Right lobe of liver (tissue), 6 donors: Measurements from ENCODE around the gene PDK1. TPM values are rescaled to one million over a fixed set of nuclear protein-coding genes. Genes with fewer than 3 reads are reported as not detected.
"Not testable (repeated sequence)": the region's sequence is repeated elsewhere in the genome, so short reads cannot be mapped to it uniquely, and the experiment has no call there.

ENCODE experiments used
- ATAC-seq, 4 donors: fragments of 200-7000 bp; cut with Tn5 transposase; one replicate each; pipeline ENCODE4 v1.9.1; 2020; ENCODE audit warnings: mild to moderate bottlenecking in 4 of 4, moderate library complexity in 4 of 4
- DNase-seq, 3 donors: peaks; one replicate each; pipeline ENCODE4 v3.0.0-alpha.2; 2020
- H3K27ac ChIP-seq, 3 donors: fragments of 200-600 bp; one replicate each; pipeline ENCODE4 v1.8.0; 2022
- H3K27me3 ChIP-seq, 2 donors: fragments of 200-600 bp; one replicate each; pipeline ENCODE4 v1.8.0; 2022
- H3K36me3 ChIP-seq, 4 donors: fragments of 200-600 bp; sonication (generic) in 1 of 4; one replicate each; pipeline versions ENCODE4 v1.5.1 to v1.8.0; 2017 to 2022; ENCODE audit warnings: control low read depth in 1 of 4
- H3K4me1 ChIP-seq, 4 donors: fragments of 200-600 bp; sonication (generic) in 1 of 4; one replicate each; pipeline versions ENCODE4 v1.5.1 to v1.8.0; 2017 to 2022; ENCODE audit warnings: control low read depth in 1 of 4
- H3K4me3 ChIP-seq, 3 donors: fragments of 200-600 bp; one replicate each; pipeline ENCODE4 v1.8.0; 2022
- H3K9me3 ChIP-seq, 4 donors: fragments of 200-600 bp; sonication (generic) in 1 of 4; one replicate each; pipeline versions ENCODE4 v1.5.1 to v1.8.0; 2017 to 2022; ENCODE audit warnings: control low read depth in 1 of 4
- CTCF ChIP-seq, 4 donors: fragments of 200-600 bp in 3 of 4; fragments of 450-650 bp in 1 of 4; IDR thresholded peaks; one replicate each; pipeline versions ENCODE4 v1.5.1 to v1.8.0; 2016 to 2022; ENCODE audit warnings: antibody characterized with exemption in 4 of 4, mild to moderate bottlenecking in 2 of 4
- POLR2A ChIP-seq: fragments of 450-650 bp; IDR thresholded peaks from one replicate; pipeline ENCODE4 v1.6.1; 2017; ENCODE audit warnings: antibody characterized with exemption, mild to moderate bottlenecking
- WGBS: methylation state at CpG from one replicate; pipeline ENCODE4 v1.1.6; 2018; ENCODE audit warnings: low coverage, low lambda C conversion rate; ENCODE audit not compliant: insufficient coverage; ENCODE audit errors: missing lambda C conversion rate; 5-methylcytosine and 5-hydroxymethylcytosine counted together
- intact Hi-C, 2 donors: fragments of 100-400 bp; cut with DNase I; formaldehyde crosslinking; loops; one replicate each; pipeline versions ENCODE4 v1.11.2 to v1.14.1; 2022
- total RNA-seq, 6 experiments: library from RNA; depleted of rRNA in 2 of 6; stranded (reverse); fragments of >200 nt in 2 of 6; fragmentation: NEBNext Ultra II Directional in 3 of 6; extraction: Animal tissue kit (Norgen Biotek cat#: 25700) in 3 of 6; gene quantifications; one replicate each; pipeline versions ENCODE4 v1.1.0 to v1.2.4, GENCODE V29; 2016 to 2023
- donor health status: DM: no; HTN: yes; CAD: no.
- donor health status: DM: no; HTN: no; CAD: no.
- donor health status: DM: no; HTN: no; CAD: no.
- donor health status: DM: no; HTN: yes; CAD: no.
- donor health status: DM: no; HTN: yes; CAD: no.

The PDK1 gene
- total RNA-seq, 6 experiments from 2014 or later, result 5.0 to 34.1 (median 9.6) TPM

GRCh38 chr2:172535119-172535518 is 20.8 kb upstream of the PDK1 start:
- intact Hi-C loops, result no loop called here

GRCh38 chr2:172537851-172538250 is 18.0 kb upstream of the PDK1 start:
- WGBS, result no CpG with 5 or more reads among the region's 37 CpGs
- not testable (repeated sequence) for DNase-seq

More at GRCh38 chr2:172535119-172535518, 20.8 kb upstream of the PDK1 start:
- Histone ChIP-seq H3K27ac (no peak overlapping the region), H3K36me3 (no peaks in the 10 kb centered on the region), H3K4me3 (no peak overlapping the region), H3K27me3 (no peaks in the 10 kb centered on the region), H3K9me3 (peaks cover 0 to 2% (median 0%) of the 10 kb centered on the region in 4 donors), H3K4me1 (no peaks in the 10 kb centered on the region)
- no peak for TF ChIP-seq CTCF (IDR thresholded peaks at IDR 0.05)
- no peak for TF ChIP-seq POLR2A
- 87% methylated on average over 2 of the region's 3 CpGs for WGBS
- ATAC-seq (no peak), DNase-seq (no peak)

GRCh38 chr2:172539767-172540166 is 16.1 kb upstream of the PDK1 start:
- 45% methylated on average over 3 of the region's 4 CpGs for WGBS
- no peaks in the 10 kb centered on the region for H3K4me1 ChIP-seq
- ATAC-seq (no peak), DNase-seq (no peak)
- H3K36me3 ChIP-seq, result no peaks in the 10 kb centered on the region
- H3K27me3 ChIP-seq, result no peaks in the 10 kb centered on the region
- no peak overlapping the region for H3K27ac ChIP-seq
- intact Hi-C loops, result no loop called here
- TF ChIP-seq POLR2A (no peak), CTCF (IDR thresholded peaks at IDR 0.05) (no peak)
- H3K9me3 ChIP-seq, result peaks cover 0 to 2% (median 0%) of the 10 kb centered on the region in 4 donors
- H3K4me3 ChIP-seq, result no peak overlapping the region

More at GRCh38 chr2:172537851-172538250, 18.0 kb upstream of the PDK1 start:
- H3K9me3 ChIP-seq, H3K4me3 ChIP-seq, H3K27ac ChIP-seq, H3K27me3 ChIP-seq, intact Hi-C loops, H3K36me3 ChIP-seq, ATAC-seq, H3K4me1 ChIP-seq: not testable (repeated sequence)

- intact Hi-C loops, result no loop called here
Measured at GRCh38 chr2:172540421-172540820, 15.5 kb upstream of the PDK1 start.

More at GRCh38 chr2:172540421-172540820, 15.5 kb upstream of the PDK1 start:
- Histone ChIP-seq H3K27me3 (no peaks in the 10 kb centered on the region), H3K4me1 (no peaks in the 10 kb centered on the region), H3K36me3 (no peaks in the 10 kb centered on the region), H3K4me3 (no peak overlapping the region), H3K27ac (no peak overlapping the region), H3K9me3 (peaks cover 0 to 2% (median 0%) of the 10 kb centered on the region in 4 donors)
- TF ChIP-seq POLR2A, result no peak
- TF ChIP-seq CTCF (IDR thresholded peaks at IDR 0.05), result no peak
- ATAC-seq (no peak), DNase-seq (no peak)
